ENCODE data around the gene BMPER. TPM values are rescaled to one million over a fixed set of nuclear protein-coding genes. Genes with fewer than 3 reads are reported as not detected.

Gene BMPER
- total and polyA plus RNA-seq, 8 donors = 0.14 to 1.6 (median 0.46) TPM

- FAIRE-seq = no peak
Measured at GRCh38 chr7:34066411-34066810, 161.1 kb downstream of the BMPER start.

GRCh38 chr7:34067005-34067778, 161.9 kb downstream of the BMPER start:
- no peak overlapping the region for H3K27ac ChIP-seq
- no peak for FAIRE-seq
- intact Hi-C loops (cut with DNase I) = no loop called here
- H3K4me1 ChIP-seq = no peaks in the 10 kb centered on the region
- H3K27me3 ChIP-seq = no peaks in the 10 kb centered on the region
- TF ChIP-seq CTCF (IDR thresholded peaks at IDR 0.05) = no peak
- no peaks in the 10 kb centered on the region for H3K9me3 ChIP-seq
- ATAC-seq = no peak
- 45 to 46% methylated on average over 7 of the region's 7 CpGs for WGBS, 2 donors
- no peaks in the 10 kb centered on the region for H3K36me3 ChIP-seq
- no peak overlapping the region for H3K4me3 ChIP-seq
- DNase-seq = no peak

More at GRCh38 chr7:34066411-34066810, 161.1 kb downstream of the BMPER start:
- Histone ChIP-seq H3K27ac (no peak overlapping the region), H3K27me3 (no peaks in the 10 kb centered on the region), H3K36me3 (no peaks in the 10 kb centered on the region), H3K4me1 (no peaks in the 10 kb centered on the region), H3K9me3 (no peaks in the 10 kb centered on the region), H3K4me3 (no peak overlapping the region)
- TF ChIP-seq CTCF (IDR thresholded peaks at IDR 0.05) = no peak
- ATAC-seq (no peak), DNase-seq (no peak)
- intact Hi-C loops (cut with DNase I) = no loop called here
- WGBS, 2 donors = 78 to 84% methylated on average over 1 of the region's 1 CpG

- intact Hi-C loops (cut with DNase I) = no loop called here
- no peak for DNase-seq
- TF ChIP-seq CTCF (IDR thresholded peaks at IDR 0.05) = no peak
- Histone ChIP-seq H3K4me1 (no peaks in the 10 kb centered on the region), H3K36me3 (no peaks in the 10 kb centered on the region), H3K27me3 (no peaks in the 10 kb centered on the region), H3K9me3 (no peaks in the 10 kb centered on the region), H3K4me3 (no peak overlapping the region), H3K27ac (no peak overlapping the region)
- WGBS, 2 donors = 30 to 32% methylated on average over 2 of the region's 2 CpGs
- ATAC-seq = peak in 2 of 4 donors; percentile 23 to 51
- no peak for FAIRE-seq
Measured at GRCh38 chr7:34069676-34070075, 164.3 kb downstream of the BMPER start.

GRCh38 chr7:34070511-34071323, 165.4 kb downstream of the BMPER start:
- H3K9me3 ChIP-seq = no peaks in the 10 kb centered on the region
- H3K4me1 ChIP-seq = no peaks in the 10 kb centered on the region
- ATAC-seq (no peak), DNase-seq (no peak), FAIRE-seq (no peak)
- 55 to 70% methylated on average over 5 of the region's 5 CpGs for WGBS, 2 donors
- intact Hi-C loops (cut with DNase I) = no loop called here
- no peaks in the 10 kb centered on the region for H3K36me3 ChIP-seq
- no peak overlapping the region for H3K27ac ChIP-seq
- no peak overlapping the region for H3K4me3 ChIP-seq
- H3K27me3 ChIP-seq = no peaks in the 10 kb centered on the region
- TF ChIP-seq CTCF (IDR thresholded peaks at IDR 0.05) = no peak
